MM.1S (cell line): ENCODE results near the gene EIF3F.

Source experiments
- DNase-seq: peaks from one replicate; pipeline ENCODE4 v3.0.0-alpha.2; 2015
- H2AFZ ChIP-seq: fragments of 300-600 bp; sonication (generic); 2 replicates; pipeline ENCODE4 v1.6.0; 2016; ENCODE audit warnings: antibody characterized with exemption, low read length
- H3F3A ChIP-seq: fragments of 300-600 bp; sonication (generic); 2 replicates; pipeline ENCODE4 v1.6.1; 2016; ENCODE audit warnings: mild to moderate bottlenecking, antibody characterized with exemption, low read length, moderate library complexity, mixed read lengths; ENCODE audit not compliant: insufficient read depth
- H3K27ac ChIP-seq: fragments of 300-600 bp; sonication (generic); 2 replicates; pipeline ENCODE4 v1.5.1; 2016; ENCODE audit warnings: mild to moderate bottlenecking, low read length
- H3K27me3 ChIP-seq: fragments of 300-600 bp; sonication (generic); replicated peaks from 2 replicates; pipeline ENCODE4 v1.6.0; 2016; ENCODE audit warnings: low read length; ENCODE audit not compliant: insufficient read depth
- H3K36me3 ChIP-seq: fragments of 300-600 bp; sonication (generic); replicated peaks from 2 replicates; pipeline ENCODE4 v1.6.1; 2016; ENCODE audit warnings: mild to moderate bottlenecking, low read length, mixed read lengths; ENCODE audit not compliant: insufficient read depth
- H3K4me1 ChIP-seq: fragments of 300-600 bp; sonication (generic); 2 replicates; pipeline ENCODE4 v1.6.1; 2016; ENCODE audit warnings: low read length, mixed read lengths
- H3K4me2 ChIP-seq: fragments of 300-600 bp; sonication (generic); 2 replicates; pipeline ENCODE4 v1.6.0; 2016; ENCODE audit warnings: low read depth, low read length
- H3K4me3 ChIP-seq: fragments of 300-600 bp; sonication (generic); 2 replicates; pipeline ENCODE4 v1.5.1; 2016; ENCODE audit warnings: low read length, mixed read lengths
- H3K79me2 ChIP-seq: fragments of 300-600 bp; sonication (generic); 2 replicates; pipeline ENCODE4 v1.6.1; 2016; ENCODE audit warnings: mixed run types, low read length, mixed read lengths
- H3K9ac ChIP-seq: fragments of 300-600 bp; sonication (generic); 2 replicates; pipeline ENCODE4 v1.6.1; 2016; ENCODE audit warnings: low read length, mixed read lengths
- H3K9me2 ChIP-seq: fragments of 300-600 bp; sonication (generic); replicated peaks from 2 replicates; pipeline ENCODE4 v1.6.1; 2016; ENCODE audit warnings: mild to moderate bottlenecking, low read length, mixed read lengths; ENCODE audit not compliant: insufficient read depth
- H3K9me3 ChIP-seq: fragments of 300-600 bp; sonication (generic); replicated peaks from 2 replicates; pipeline ENCODE4 v1.6.1; 2016; ENCODE audit warnings: mild to moderate bottlenecking, low read length, mixed read lengths; ENCODE audit not compliant: insufficient read depth
- H4K20me1 ChIP-seq: fragments of 300-600 bp; sonication (generic); 2 replicates; pipeline ENCODE4 v1.6.1; 2016; ENCODE audit warnings: mild to moderate bottlenecking, low read length, moderate library complexity, mixed read lengths; ENCODE audit not compliant: insufficient read depth
- CTCF ChIP-seq: fragments of 300-600 bp; sonication (generic); IDR thresholded peaks from 2 replicates; pipeline ENCODE4 v1.5.1; 2016; ENCODE audit warnings: antibody characterized with exemption, low read length, mixed read lengths
- EZH2 ChIP-seq: fragments of 300-600 bp; sonication (generic); optimal IDR thresholded peaks from 2 replicates; pipeline ENCODE3; 2017; ENCODE audit warnings: low read depth, mild to moderate bottlenecking, antibody characterized with exemption, low read length, mixed read lengths
- EZH2phosphoT487 ChIP-seq: fragments of 300-600 bp; sonication (generic); IDR thresholded peaks from 2 replicates; pipeline ENCODE4 v1.6.1; 2018; ENCODE audit warnings: antibody characterized with exemption, low read length

Gene EIF3F

GRCh38 chr11:8039530-8040260 is 52.6 kb downstream of the EIF3F start:
- DNase-seq: no peak
- no peak overlapping the region for H3K9ac ChIP-seq
- H3F3A ChIP-seq: no peaks in the 10 kb centered on the region
- no peaks in the 10 kb centered on the region for H3K9me3 ChIP-seq
- no peak overlapping the region for H3K4me3 ChIP-seq
- H3K4me1 ChIP-seq: no peaks in the 10 kb centered on the region
- TF ChIP-seq EZH2: no peak
- no peak for TF ChIP-seq CTCF
- TF ChIP-seq EZH2phosphoT487: no peak
- no peak overlapping the region for H3K27ac ChIP-seq
- no peak overlapping the region for H3K4me2 ChIP-seq
- no peaks in the 10 kb centered on the region for H3K36me3 ChIP-seq
- no peaks in the 10 kb centered on the region for H4K20me1 ChIP-seq
- H3K27me3 ChIP-seq: no peaks in the 10 kb centered on the region
- H2AFZ ChIP-seq: no peak overlapping the region
- no peaks in the 10 kb centered on the region for H3K9me2 ChIP-seq
- no peaks in the 10 kb centered on the region for H3K79me2 ChIP-seq

GRCh38 chr11:8040261-8040920 is 53.3 kb downstream of the EIF3F start:
- Histone ChIP-seq H3K79me2 (no peaks in the 10 kb centered on the region), H4K20me1 (no peaks in the 10 kb centered on the region), H3K36me3 (no peaks in the 10 kb centered on the region), H2AFZ (no peak overlapping the region), H3K9me3 (no peaks in the 10 kb centered on the region), H3F3A (no peaks in the 10 kb centered on the region), H3K4me3 (no peak overlapping the region), H3K27me3 (no peaks in the 10 kb centered on the region), H3K27ac (no peak overlapping the region), H3K9ac (no peak overlapping the region), H3K9me2 (no peaks in the 10 kb centered on the region), H3K4me1 (no peaks in the 10 kb centered on the region), H3K4me2 (no peak overlapping the region)
- TF ChIP-seq EZH2 (no peak), EZH2phosphoT487 (no peak), CTCF (no peak)
- DNase-seq: no peak

GRCh38 chr11:8040921-8041285 is 53.8 kb downstream of the EIF3F start:
- no peak overlapping the region for H2AFZ ChIP-seq
- H3K9me2 ChIP-seq: no peaks in the 10 kb centered on the region
- H3K27me3 ChIP-seq: no peaks in the 10 kb centered on the region
- H3K4me2 ChIP-seq: no peak overlapping the region
- no peaks in the 10 kb centered on the region for H3K9me3 ChIP-seq
- H3F3A ChIP-seq: no peaks in the 10 kb centered on the region
- no peaks in the 10 kb centered on the region for H3K79me2 ChIP-seq
- no peak overlapping the region for H3K27ac ChIP-seq
- no peak for DNase-seq
- TF ChIP-seq EZH2 (no peak), CTCF (no peak), EZH2phosphoT487 (no peak)
- H3K4me3 ChIP-seq: no peak overlapping the region
- H3K36me3 ChIP-seq: no peaks in the 10 kb centered on the region
- H3K9ac ChIP-seq: no peak overlapping the region
- H3K4me1 ChIP-seq: no peaks in the 10 kb centered on the region
- H4K20me1 ChIP-seq: no peaks in the 10 kb centered on the region
